HG02610 (cell line): ENCODE measurements around the gene CGNL1.
A peak's percentile ranks its signal among the peaks of the same experiment; 100 is the strongest.

Experiments used
- ATAC-seq: cut with Tn5 transposase; IDR thresholded peaks from one replicate; pipeline ENCODE4 v1.9.1; 2021; ENCODE audit warnings: mild to moderate bottlenecking, moderate library complexity; ENCODE audit not compliant: unreplicated experiment

The CGNL1 gene

DNA sequence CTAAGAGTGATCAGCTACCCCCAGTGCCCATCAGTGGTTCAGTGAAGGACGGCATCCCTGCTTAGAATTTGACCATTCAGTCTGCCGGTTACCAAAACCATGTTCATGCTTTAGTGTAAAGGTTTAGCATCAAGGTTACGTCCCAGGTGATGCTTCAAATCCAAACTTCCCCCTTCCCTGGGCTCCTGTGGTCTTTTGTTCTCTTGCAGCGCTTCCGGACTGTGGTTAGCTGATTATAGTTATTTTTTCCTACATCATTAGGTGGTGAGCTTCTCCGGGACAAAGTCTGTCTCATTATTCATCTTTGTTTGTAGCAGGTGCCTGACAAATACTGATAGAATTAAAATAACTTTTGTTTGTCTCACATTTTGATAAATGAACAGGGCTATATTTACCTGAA lies 187.1 kb downstream of the CGNL1 start:
- no peak for ATAC-seq

DNA sequence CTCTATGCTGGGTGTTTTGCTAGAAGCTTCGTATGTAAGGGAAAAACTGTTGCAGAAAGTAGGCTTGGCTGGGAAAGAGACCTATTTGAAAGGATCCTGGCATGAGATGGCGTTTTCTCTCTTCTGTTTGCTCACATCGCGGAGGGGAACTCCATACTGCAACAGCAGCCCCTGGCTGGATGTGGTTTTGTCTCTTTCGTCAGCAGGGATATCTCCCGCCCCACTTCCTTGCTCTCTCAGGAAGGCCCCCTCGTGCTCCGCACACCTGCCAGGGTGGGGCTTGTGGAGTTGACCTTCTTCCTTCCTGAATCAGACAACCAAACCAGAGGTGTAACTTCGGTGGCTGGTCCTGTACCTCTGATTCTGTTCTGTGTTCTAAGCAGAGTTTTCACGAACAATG lies 189.0 kb downstream of the CGNL1 start:
- no peak for ATAC-seq

DNA sequence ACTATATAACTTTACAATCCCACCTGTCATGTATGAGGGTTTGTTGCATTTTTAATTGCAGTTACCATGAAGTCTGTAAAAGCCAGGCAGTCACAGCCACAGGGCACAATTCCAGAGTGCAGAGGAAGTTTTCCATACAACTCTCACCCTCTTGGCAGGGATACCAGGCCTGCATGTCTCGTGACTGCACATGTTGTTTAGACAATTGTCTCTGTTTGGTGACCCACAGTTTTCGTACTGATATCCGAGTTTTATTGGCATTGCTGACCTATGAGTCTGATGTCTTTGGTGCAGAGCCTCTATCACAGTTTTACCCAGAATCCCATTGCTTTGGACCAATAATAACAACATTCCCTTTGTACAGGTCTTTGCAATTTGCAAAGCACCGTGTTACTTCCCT lies 190.5 kb downstream of the CGNL1 start:
- no peak for ATAC-seq

DNA sequence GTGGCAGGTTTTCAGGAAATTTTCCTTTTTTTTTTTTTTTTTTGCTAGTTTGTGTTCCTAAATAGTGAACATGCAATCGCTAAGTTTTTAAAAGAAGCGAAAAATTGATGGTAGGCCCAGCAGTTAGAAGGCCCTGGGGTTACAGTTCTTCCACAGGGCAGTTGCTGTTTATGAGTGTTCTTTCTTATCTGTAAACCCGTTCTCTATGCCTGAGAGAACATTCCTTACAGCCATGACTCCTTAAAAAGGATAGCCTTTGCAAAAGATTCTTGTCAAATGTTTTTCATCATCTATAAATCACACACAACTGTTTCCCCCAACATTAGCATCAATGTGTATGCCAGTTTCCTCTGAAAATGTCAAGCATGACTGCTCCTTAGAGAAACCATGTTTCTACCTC lies 191.6 kb downstream of the CGNL1 start:
- no peak for ATAC-seq

DNA sequence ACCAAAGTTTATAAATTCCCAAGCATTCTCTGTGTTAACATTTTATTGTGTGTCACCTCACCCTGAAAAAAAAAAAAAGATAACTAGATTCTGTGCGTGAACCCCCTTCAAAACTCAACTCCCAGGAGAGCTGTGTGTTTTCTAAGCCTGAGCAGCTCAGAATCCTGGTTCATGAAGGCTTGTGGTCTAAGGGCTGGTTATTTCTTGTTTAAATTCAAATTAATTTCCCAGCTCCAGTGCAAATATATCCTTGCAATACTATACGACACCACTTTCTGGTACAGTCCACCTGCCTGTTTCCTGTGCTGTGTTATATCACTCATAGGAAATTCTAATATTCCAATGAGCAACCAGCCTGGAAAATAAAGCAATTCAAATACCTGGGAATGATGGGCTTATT lies 192.0 kb downstream of the CGNL1 start:
- ATAC-seq: no peak

DNA sequence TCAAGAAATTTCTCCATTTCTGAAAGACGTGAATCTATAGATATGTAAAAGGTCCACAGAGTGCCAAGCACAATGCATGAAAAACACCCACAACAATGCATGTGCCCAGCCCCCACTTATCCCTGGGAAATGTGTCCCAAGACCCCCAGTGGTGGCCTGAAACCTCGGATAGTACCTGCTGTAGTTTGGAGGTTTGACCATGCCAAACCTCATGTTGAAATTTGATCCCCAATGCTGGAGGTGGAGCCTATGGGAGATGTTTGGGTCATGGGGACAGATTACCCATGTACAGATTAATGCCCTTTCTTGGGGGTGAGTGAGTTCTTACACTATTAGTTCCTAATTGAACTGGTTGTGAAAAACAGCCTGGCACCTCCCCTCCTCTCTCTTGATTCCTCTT lies 194.0 kb downstream of the CGNL1 start:
- ATAC-seq: no peak

DNA sequence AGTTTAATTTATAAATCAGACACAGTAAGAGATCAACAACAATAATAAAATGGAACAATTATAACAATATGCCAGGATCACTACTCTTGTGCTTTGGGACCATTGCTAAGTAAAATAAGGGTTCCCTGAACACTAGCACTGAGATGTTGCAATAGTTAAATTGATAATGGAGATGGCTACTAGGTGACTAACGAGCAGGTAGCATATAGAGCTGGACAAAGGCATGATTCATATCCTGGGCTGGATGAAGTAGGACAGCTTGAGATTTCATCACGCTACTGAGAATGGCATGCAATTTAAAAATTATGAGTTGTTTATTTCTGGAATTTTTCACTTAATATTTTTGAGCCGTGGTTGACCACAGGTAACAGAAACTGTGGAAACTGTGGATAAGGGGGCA lies 194.7 kb downstream of the CGNL1 start:
- no peak for ATAC-seq

DNA sequence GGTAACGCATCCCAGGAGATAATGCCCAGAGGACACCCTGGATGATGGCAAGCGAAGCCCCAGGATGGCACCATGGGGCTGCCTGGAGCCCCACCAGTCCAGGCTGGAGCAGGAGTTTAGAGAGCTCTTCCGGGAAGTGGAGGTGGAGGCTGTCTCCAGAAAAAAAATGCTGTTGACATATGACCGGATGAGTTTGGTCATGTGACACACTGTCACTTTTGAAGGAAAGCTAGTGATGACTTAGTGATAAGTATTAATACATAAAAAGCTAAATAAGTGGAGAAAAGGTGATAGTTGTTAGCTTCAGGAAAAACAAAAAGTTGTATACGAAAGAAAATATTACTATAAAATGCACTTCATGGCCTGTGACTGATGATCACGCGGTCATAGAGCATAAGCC lies 195.4 kb downstream of the CGNL1 start:
- no peak for ATAC-seq

DNA sequence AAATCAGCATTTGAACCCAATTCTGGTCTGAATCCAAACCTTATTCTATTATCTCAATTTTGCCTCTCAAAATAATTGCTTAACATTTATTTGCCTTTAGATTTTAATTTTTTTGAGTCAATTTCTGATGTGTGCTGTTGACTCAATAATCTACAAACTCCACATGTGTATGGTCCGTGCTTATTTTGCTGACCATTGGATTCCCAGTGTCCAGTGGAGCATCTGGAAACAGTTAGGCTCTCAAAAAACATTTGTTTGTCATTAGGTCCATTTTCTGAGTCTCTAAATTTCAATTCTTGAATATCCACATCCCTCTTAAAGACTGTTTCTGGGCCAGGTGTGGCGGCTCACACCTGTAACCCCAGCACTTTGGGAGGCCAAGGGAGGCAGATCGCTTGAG lies 196.2 kb downstream of the CGNL1 start:
- ATAC-seq: no peak

DNA sequence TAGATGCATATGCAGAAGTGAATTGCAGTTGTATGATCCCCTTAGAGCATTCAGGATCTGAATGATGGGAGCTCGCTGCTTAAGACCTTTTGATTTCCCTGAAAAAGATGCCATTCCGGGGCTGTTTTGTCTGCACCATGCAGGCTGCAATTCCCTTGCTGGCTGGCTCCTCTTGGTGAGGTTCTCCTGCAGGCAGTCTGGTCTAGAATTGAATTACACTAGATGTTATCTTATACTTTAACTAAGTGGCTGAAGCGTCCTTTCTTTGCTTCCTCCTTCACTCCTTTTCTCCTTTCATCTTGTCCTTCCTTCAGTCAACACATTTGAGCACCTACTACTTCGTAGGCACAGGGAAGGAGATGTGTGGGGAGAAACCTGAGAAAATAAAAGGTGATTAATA lies 196.8 kb downstream of the CGNL1 start:
- no peak for ATAC-seq

DNA sequence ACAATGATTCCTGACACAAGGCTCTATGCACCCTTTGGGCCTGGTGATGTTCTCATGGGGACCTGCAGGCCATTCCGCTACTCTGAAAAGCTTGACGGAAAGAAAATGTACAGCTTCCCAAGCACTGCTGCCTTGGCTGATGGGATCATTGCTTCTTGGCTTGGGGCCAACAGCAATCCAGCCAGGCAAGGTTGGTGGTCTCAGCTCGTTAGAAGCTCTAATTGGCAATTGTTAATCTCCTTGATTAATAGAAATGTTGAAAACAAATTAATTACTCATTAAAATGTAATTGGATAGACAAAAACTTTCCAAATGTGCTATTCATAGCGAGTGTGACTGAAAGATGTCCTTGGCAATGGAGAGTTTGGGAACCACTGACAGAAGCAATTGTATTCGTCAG lies 199.1 kb downstream of the CGNL1 start:
- ATAC-seq: no peak

DNA sequence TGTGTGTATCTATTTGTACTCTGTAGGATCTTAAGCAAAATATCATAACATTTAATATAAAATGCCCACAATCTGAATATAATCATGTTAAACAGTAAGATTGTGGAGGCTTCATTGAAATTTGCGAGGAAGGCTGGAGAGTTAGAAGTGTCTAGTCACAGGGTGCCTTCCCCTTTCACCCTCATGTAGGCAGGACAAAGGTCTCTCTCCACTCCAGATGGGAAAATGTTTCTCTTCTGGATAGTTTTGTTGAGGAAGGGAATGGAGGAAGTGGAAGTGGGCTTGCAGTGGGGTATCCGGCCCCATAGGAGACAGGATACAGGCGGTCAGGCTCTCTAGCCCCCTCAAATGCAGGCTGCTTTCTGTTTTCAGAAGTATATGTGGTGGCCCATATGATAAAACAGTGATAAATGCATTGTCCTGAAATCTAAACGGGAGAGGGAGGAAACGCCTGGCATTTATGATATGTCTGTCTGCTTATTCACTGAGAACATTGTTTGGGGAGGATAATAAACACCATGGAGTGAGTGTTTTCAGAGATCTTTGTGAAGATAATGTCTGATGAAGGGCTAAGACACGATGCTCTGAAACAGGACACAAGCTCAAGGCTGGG lies 202.1 kb downstream of the CGNL1 start:
- ATAC-seq: no peak

DNA sequence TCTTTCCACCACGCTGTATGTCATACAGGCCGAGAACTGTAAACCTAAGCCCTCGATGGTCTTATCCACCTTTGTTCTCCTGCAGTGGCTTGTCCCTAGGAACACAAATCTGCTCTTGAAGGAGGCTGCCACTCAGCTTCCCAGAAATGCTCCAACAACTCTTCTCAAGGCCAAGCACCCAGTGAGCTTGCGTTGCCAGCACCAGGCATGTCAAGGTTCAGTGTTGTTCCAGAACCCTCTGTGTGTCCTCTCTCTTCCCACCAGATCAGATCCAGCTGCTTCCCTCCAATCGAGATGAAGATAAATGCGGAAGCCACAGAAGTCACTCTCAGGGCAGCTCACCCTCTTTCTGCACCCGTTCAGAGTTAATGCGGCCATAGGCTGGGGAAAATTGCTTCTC lies 204.1 kb downstream of the CGNL1 start:
- ATAC-seq: no peak

DNA sequence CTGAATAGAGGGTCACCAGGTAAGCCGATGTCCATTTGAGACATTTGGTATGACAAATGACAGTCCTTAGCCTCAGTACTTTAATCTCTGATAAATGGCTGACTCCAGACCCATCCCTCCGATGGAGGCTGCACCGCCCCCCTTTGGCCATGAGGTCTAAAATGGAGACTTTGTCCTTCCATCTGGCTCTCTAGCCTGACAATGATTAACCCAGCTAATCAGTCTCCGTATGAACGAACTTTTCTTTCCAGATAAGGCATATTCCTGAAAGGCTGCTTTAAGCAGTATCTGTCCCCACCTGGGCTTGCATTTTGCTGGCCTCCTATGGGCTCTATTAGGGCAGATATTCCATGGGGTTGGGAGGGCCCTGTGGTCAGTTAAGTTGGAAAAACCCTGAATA lies 204.6 kb downstream of the CGNL1 start:
- ATAC-seq: no peak

DNA sequence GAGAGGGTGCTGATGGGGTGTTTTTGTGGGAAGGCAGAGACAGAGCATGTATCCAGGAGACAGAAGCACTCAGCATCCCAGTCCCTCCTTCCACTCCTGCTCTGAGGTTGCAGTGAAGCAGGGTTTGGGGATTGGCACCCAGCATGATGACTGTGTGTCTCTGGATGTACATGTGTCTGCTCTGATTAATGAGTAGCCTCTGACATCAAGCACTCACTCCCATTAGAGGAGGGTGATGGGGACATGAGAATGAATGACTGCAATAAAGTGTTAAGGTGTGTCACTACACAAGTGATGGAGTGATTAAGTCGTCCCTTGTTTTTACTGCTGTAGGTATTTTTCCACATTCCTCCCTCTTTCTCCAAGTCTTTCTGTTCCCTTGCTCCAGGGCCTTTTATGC lies 205.8 kb downstream of the CGNL1 start:
- ATAC-seq: no peak

DNA sequence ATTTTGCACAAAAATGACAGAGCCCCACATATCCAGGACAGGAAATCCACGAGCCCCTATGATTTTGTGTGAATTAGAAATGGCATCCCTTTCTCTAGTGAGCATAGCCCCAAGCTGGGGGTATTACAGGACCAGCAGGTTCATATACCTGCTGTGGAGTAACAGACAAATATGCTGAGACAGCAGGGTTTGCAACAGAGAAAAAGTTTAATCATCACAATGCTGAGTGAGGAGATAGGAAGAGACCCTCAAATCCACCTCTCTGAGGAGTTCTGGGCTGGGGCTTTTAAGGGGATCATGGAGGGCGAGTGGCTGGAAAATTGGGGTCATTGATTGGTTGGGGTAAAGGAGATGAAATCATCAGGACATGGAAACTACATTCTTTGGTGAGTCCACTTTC lies 207.0 kb downstream of the CGNL1 start:
- no peak for ATAC-seq

DNA sequence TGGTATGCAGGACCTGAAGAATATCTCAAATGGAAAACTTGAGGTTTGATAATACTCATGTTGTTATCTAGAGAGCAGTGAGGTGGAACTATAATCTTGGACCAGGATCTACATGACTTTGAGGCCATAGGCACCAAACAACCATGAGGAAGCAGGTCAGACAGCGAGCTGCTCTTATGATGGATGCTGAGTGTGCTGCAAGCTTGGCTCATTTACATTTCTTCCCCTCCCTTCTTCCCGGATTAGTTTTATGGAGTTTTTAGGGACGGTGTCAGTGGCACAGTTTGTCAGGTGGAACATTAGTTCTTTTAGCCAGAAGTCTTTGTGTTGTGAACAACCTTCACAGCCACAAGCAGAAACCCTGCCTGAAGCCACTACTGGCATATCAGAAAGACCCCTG lies 207.4 kb downstream of the CGNL1 start:
- no peak for ATAC-seq

DNA sequence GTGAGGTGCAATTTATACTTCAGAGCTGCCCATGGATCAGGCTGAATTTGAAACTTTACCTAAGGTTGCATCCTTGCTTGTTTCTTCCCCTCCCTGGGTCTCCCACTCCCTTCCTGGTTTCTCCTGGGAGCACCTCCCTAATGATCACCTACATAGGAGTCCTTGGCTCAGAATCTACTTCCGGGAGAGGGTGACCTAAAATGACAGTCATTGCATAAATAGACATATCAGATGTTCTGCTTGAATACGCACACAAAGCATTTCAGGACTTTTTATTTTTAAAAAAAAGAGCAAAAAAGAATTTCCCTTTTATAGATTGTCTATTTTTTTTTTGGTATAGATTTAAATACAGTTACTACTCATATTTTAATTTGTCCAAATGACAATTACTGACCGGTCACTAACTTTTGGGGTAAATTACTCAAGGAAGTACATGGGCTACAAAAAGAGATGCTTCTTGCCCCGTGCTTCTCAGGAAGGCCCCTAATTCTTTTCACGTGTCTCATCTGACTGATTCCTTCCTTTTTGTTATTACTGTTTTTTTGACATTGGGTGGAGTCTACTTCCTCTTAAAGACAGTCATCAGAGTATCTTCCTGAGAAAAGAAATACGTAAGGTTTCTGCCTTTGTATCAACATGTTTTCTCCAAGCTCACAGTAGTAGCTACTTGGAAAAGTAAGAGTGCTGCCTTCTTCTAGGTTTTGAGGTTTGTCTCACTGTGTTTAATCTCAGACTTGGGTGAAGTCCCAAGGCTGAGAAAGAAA lies 210.5 kb downstream of the CGNL1 start:
- ATAC-seq: peak; percentile 58

DNA sequence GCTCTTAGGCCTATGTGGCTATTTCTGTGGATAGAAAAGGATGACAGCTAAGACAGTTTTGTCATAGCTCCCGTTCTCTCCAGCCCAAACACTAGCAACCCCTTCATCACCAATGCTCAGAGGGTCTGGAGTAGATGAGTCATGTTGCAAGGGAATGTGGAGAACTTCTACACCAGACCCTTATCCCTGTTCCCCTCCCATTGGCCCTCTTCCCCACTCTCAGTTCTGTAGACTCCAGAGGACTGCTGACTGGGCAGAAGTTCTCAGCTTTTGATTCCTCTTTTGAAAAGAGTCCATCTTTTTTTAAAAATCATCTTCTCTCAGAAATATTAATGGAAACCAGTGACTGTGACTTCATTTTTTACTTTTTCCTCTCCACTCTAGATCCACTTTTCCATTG lies 213.0 kb downstream of the CGNL1 start:
- no peak for ATAC-seq

DNA sequence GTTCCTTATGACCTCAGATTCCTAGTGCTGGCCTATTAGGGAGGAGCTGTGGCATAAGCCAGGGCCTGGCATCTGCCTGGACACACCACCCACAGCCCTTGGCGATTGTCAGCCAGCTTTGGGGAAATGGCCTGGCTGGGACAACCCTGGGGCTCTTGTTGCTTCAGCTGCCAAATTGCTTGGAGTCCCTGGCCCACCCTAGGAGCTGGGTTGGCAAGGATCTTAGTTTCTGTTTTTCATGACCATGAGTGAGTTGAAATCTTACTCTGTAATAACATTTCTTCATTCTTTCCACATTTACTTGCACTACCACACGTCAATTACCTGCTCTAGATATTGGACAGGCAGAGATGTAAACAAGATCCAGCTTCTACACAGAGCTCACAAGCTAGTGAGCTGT lies 213.4 kb downstream of the CGNL1 start:
- ATAC-seq: no peak

DNA sequence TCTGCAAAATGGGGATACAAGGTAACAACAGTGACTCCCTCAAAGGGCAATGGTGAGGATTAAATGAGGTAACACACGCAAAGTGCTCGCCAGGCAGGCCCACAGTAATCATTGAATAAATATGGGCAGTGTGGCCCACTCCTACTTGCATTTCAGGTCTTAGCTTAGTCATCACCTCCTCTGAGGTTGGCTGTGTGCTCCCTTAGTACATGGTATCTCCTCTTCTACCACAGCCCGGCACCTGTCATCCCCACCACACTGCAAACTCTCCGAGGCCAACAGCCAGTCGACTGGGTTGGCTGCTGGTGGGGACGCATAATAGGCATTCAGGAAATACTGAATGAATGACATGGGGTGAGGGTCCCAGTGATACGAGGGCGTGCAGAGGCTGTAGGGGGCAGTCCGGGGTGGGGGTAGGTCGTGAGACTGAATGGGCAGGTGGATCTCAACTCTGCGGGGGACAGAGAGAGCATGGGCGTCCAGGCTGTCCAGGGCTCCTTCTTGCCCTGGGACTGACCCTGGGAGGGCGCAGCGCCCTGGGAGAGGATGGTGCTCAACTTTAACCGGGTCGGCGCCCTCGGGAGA lies 215.0 kb downstream of the CGNL1 start:
- no peak for ATAC-seq

DNA sequence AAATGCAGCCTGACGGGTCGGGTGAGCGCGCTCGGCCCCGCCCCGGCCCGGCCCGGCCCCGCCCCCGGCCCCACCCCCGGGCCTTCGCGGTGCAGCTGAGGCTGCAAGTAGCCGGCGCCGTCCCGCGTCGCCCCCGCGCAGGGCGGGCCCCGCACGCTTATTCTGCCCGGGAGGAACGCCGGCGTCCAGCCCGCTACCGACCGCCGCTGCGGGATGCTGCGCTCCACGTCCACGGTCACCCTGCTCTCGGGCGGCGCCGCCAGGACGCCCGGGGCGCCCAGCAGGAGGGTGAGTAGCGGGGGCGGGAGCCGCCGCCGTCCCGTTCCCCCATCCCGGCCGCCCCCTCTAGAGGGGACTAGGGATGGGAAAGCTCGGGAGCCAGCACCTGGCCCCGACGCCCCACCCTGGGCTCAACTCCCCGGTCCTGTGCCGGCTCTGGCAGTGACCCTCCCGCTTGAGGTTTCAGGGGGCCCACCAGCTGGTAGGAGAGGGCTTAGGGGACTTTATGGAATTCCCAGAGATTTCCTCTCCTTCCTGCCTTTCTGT lies 215.6 kb downstream of the CGNL1 start, which contains the start of gene MYZAP:
Gene MYZAP, plus strand, starts transcription at position 83 of the 546 bp plus-strand sequence. Its CDS starts 131 bp downstream, at position 214.
- no peak for ATAC-seq
